GM23248 (cell line): ENCODE data around the gene CDC45. TPM values are rescaled to one million over a fixed set of nuclear protein-coding genes. Genes with fewer than 3 reads are reported as not detected.

ENCODE experiments used
- DNase-seq: peaks from one replicate; pipeline ENCODE4 v3.0.0-alpha.2; 2015
- H2AFZ ChIP-seq: fragments of 200-600 bp; sonication (generic); 2 replicates; pipeline ENCODE4 v1.6.1; 2016; ENCODE audit warnings: antibody characterized with exemption
- H3F3A ChIP-seq: fragments of 200-600 bp; sonication (generic); 2 replicates; pipeline ENCODE4 v1.6.1; 2016; ENCODE audit warnings: mild to moderate bottlenecking, antibody characterized with exemption, mixed run types; ENCODE audit not compliant: insufficient read depth
- H3K27ac ChIP-seq: fragments of 200-600 bp; sonication (generic); 2 replicates; pipeline ENCODE4 v1.5.1; 2016; ENCODE audit warnings: mild to moderate bottlenecking
- H3K27me3 ChIP-seq: fragments of 200-600 bp; sonication (generic); replicated peaks from 2 replicates; pipeline ENCODE4 v1.6.1; 2016; ENCODE audit warnings: mild to moderate bottlenecking; ENCODE audit not compliant: insufficient read depth
- H3K36me3 ChIP-seq: fragments of 200-600 bp; sonication (generic); 2 replicates; pipeline ENCODE4 v1.6.1; 2016; ENCODE audit warnings: low read depth, mild to moderate bottlenecking
- H3K4me1 ChIP-seq: fragments of 200-600 bp; sonication (generic); 2 replicates; pipeline ENCODE4 v1.6.1; 2016; ENCODE audit warnings: mild to moderate bottlenecking; ENCODE audit not compliant: insufficient read depth
- H3K4me2 ChIP-seq: fragments of 200-600 bp; sonication (generic); one replicate; pipeline ENCODE4 v1.6.1; 2016; ENCODE audit warnings: mild to moderate bottlenecking; ENCODE audit not compliant: unreplicated experiment
- H3K4me3 ChIP-seq: fragments of 200-600 bp; sonication (generic); 2 replicates; pipeline ENCODE4 v1.5.1; 2016; ENCODE audit warnings: mild to moderate bottlenecking
- H3K79me2 ChIP-seq: fragments of 200-600 bp; sonication (generic); 2 replicates; pipeline ENCODE4 v1.6.1; 2016; ENCODE audit warnings: mild to moderate bottlenecking; ENCODE audit not compliant: insufficient read depth
- H3K9ac ChIP-seq: fragments of 200-600 bp; sonication (generic); 2 replicates; pipeline ENCODE4 v1.6.1; 2016; ENCODE audit warnings: mild to moderate bottlenecking
- H3K9me2 ChIP-seq: fragments of 200-600 bp; sonication (generic); 2 replicates; pipeline ENCODE4 v1.6.1; 2016; ENCODE audit warnings: mixed run types, mild to moderate bottlenecking, moderate library complexity; ENCODE audit not compliant: insufficient read depth
- H3K9me3 ChIP-seq: fragments of 200-600 bp; sonication (generic); one replicate; pipeline ENCODE4 v1.6.1; 2017; ENCODE audit warnings: low read depth
- H4K20me1 ChIP-seq: fragments of 200-600 bp; sonication (generic); 2 replicates; pipeline ENCODE4 v1.6.0; 2016; ENCODE audit not compliant: insufficient read depth
- EZH2 ChIP-seq: fragments of 200-600 bp; sonication (generic); IDR thresholded peaks from 2 replicates; pipeline ENCODE4 v1.6.1; 2018; ENCODE audit warnings: antibody characterized with exemption, mild to moderate bottlenecking; ENCODE audit not compliant: insufficient read depth, poor library complexity, severe bottlenecking
- EZH2phosphoT487 ChIP-seq: fragments of 200-600 bp; sonication (generic); IDR thresholded peaks from 2 replicates; pipeline ENCODE4 v1.6.1; 2018; ENCODE audit warnings: antibody characterized with exemption, moderate library complexity, mild to moderate bottlenecking, low read depth; ENCODE audit not compliant: insufficient read depth
- WGBS, 2 experiments: methylation state at CpG; one replicate each; pipeline ENCODE4 v1.1.6; 2015 to 2017; ENCODE audit warnings: low lambda C conversion rate in 2 of 2, low coverage in 1 of 2; ENCODE audit errors: missing lambda C conversion rate in 2 of 2; 5-methylcytosine and 5-hydroxymethylcytosine counted together
- in situ Hi-C: fragments of 300-500 bp; cut with MboI; formaldehyde crosslinking; loops from 2 replicates; pipeline ENCODE4 v1.15.0; 2020
- polyA plus RNA-seq: library from polyadenylated mRNA; unstranded; fragments of >200 nt; fragmentation: Nextera tagmentation; extraction: Ambion mirVana; gene quantifications from 2 replicates; pipeline ENCODE4 v1.2.1, GENCODE V29; 2016
- total RNA-seq: library from RNA; depleted of rRNA; stranded (reverse); fragments of >200 nt; shearing (Covaris generic); gene quantifications from 2 replicates; pipeline ENCODE4 v1.2.3, GENCODE V29; 2014

The CDC45 gene
- total and polyA plus RNA-seq, 2 experiments from 2014 or later: 9.5 to 10.1 TPM

GRCh38 chr22:19463491-19464469 lies 15.9 kb upstream of the CDC45 start:
- H3K4me2 ChIP-seq: peak overlapping the region; percentile 52
- WGBS, 2 experiments: 25 to 32% methylated on average over 7 of the region's 7 CpGs

GRCh38 chr22:19464546-19464945 lies 15.2 kb upstream of the CDC45 start:
- H3K4me2 ChIP-seq: no peak overlapping the region
- H3K4me1 ChIP-seq: peaks cover 21% of the 10 kb centered on the region
- H4K20me1 ChIP-seq: no peaks in the 10 kb centered on the region
- TF ChIP-seq EZH2: no peak
- TF ChIP-seq EZH2phosphoT487: no peak
- peak overlapping the region; percentile 81 for H3K27ac ChIP-seq
- in situ Hi-C loops: no loop called here
- no peak overlapping the region for H2AFZ ChIP-seq
- peaks cover 45% of the 10 kb centered on the region for H3K36me3 ChIP-seq
- peak overlapping the region; percentile 63; the same call in 1 of the 2 replicates for H3K9ac ChIP-seq
- H3K9me3 ChIP-seq: no peaks in the 10 kb centered on the region
- no peaks in the 10 kb centered on the region for H3K9me2 ChIP-seq
- no peaks in the 10 kb centered on the region for H3K79me2 ChIP-seq
- WGBS, 2 experiments: 40 to 61% methylated on average over 1 of the region's 1 CpG
- H3K27me3 ChIP-seq: no peaks in the 10 kb centered on the region
- DNase-seq: no peak
- no peak overlapping the region for H3K4me3 ChIP-seq
- peaks cover 19% of the 10 kb centered on the region for H3F3A ChIP-seq

More at GRCh38 chr22:19463491-19464469, 15.9 kb upstream of the CDC45 start:
- Histone ChIP-seq H4K20me1 (no peaks in the 10 kb centered on the region), H3K79me2 (no peaks in the 10 kb centered on the region), H3K9me2 (no peaks in the 10 kb centered on the region), H3K4me1 (peaks cover 21% of the 10 kb centered on the region), H3F3A (peaks cover 19% of the 10 kb centered on the region), H3K9me3 (no peaks in the 10 kb centered on the region), H3K4me3 (0 out of 2 replicates have a peak overlapping the region, but pooled peaks have one; percentile 8), H3K27ac (peak overlapping the region; percentile 81), H2AFZ (no peak overlapping the region), H3K36me3 (peaks cover 48% of the 10 kb centered on the region), H3K27me3 (no peaks in the 10 kb centered on the region), H3K9ac (peak overlapping the region; percentile 63)
- TF ChIP-seq EZH2 (no peak), EZH2phosphoT487 (no peak)
- in situ Hi-C loops: no loop called here
- peak; percentile 90 for DNase-seq

- H3K27ac ChIP-seq: no peak overlapping the region
- H2AFZ ChIP-seq: no peak overlapping the region
- DNase-seq: no peak
- no peak overlapping the region for H3K4me2 ChIP-seq
- no peak overlapping the region for H3K4me3 ChIP-seq
- no peaks in the 10 kb centered on the region for H3K9me3 ChIP-seq
- no peaks in the 10 kb centered on the region for H3K9me2 ChIP-seq
- no peaks in the 10 kb centered on the region for H3K27me3 ChIP-seq
- peaks cover 19% of the 10 kb centered on the region for H3F3A ChIP-seq
- H3K36me3 ChIP-seq: peaks cover 50% of the 10 kb centered on the region
- no peak overlapping the region for H3K9ac ChIP-seq
- in situ Hi-C loops: no loop called here
- no peaks in the 10 kb centered on the region for H3K79me2 ChIP-seq
- 95 to 98% methylated on average over 4 of the region's 4 CpGs for WGBS, 2 experiments
- TF ChIP-seq EZH2phosphoT487 (no peak), EZH2 (no peak)
- peaks cover 21% of the 10 kb centered on the region for H3K4me1 ChIP-seq
- H4K20me1 ChIP-seq: no peaks in the 10 kb centered on the region
Observed at GRCh38 chr22:19464975-19465374, 14.7 kb upstream of the CDC45 start.

GRCh38 chr22:19466126-19466716 lies 13.5 kb upstream of the CDC45 start:
- Histone ChIP-seq H4K20me1 (no peaks in the 10 kb centered on the region), H3K79me2 (no peaks in the 10 kb centered on the region), H3K27ac (no peak overlapping the region), H3K27me3 (no peaks in the 10 kb centered on the region), H2AFZ (no peak overlapping the region), H3K9me2 (no peaks in the 10 kb centered on the region), H3K9me3 (no peaks in the 10 kb centered on the region), H3K4me1 (peaks cover 21% of the 10 kb centered on the region), H3K4me3 (no peak overlapping the region), H3F3A (peaks cover 19% of the 10 kb centered on the region), H3K36me3 (peaks cover 54% of the 10 kb centered on the region), H3K4me2 (no peak overlapping the region), H3K9ac (no peak overlapping the region)
- TF ChIP-seq EZH2phosphoT487 (no peak), EZH2 (no peak)
- 81 to 85% methylated on average over 14 of the region's 14 CpGs for WGBS, 2 experiments
- DNase-seq: no peak
- in situ Hi-C loops: no loop called here
